Gastrocnemius medialis (tissue), 4 donors: ENCODE data around the gene FJX1.

Experiments used
- CTCF ChIP-seq, 5 experiments: fragments of 450-650 bp in 3 of 5; fragments of 200-600 bp in 2 of 5; sonication (generic) in 2 of 5; IDR thresholded peaks in 4 of 5; conservative IDR thresholded peaks in 1 of 5; 1 replicate in 4 of 5; 2 replicates in 1 of 5; pipeline ENCODE4 v1.5.1; 2016 to 2019; ENCODE audit warnings: antibody characterized with exemption in 5 of 5, mild to moderate bottlenecking in 3 of 5, moderate library complexity in 3 of 5
- POLR2A ChIP-seq, 2 donors: fragments of 450-650 bp; IDR thresholded peaks; one replicate each; pipeline ENCODE4 v1.6.1; 2017; ENCODE audit warnings: antibody characterized with exemption in 2 of 2, mild to moderate bottlenecking in 2 of 2, moderate library complexity in 2 of 2

DNA sequence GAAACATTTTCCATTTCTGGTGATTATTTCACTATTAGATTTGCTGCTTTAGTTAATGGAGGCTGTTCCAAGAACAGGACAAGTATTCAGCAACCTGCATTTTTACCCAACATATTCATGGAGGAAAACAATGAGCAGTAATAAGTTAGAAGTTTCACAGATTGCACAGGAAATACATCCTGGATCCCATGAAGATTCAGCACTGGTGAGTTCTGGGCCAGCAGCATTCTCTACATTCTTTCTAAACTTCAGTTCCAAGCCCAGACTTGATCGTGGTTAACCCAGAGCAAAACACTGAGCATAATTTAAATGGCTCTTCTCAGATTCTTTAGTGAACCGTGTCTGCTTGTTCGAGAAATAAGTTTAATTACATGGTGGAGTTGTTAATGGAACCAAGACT is 3.8 kb downstream of the FJX1 start:
- no peak for TF ChIP-seq CTCF (IDR thresholded peaks at IDR 0.05 in 4 of 5, conservative IDR thresholded peaks at IDR 0.05 in 1 of 5)
- TF ChIP-seq POLR2A (IDR thresholded peaks at IDR 0.05) = no peak
